Tibial nerve (tissue), 4 donors: Measurements from ENCODE around the gene TMEM169. TPM values are rescaled to one million over a fixed set of nuclear protein-coding genes. Genes with fewer than 3 reads are reported as not detected.

Experiments
- DNase-seq, 2 donors: peaks; one replicate each; pipeline ENCODE4 v3.0.0-alpha.2; 2019; ENCODE audit warnings: low spot score in 2 of 2
- H3K27ac ChIP-seq, 4 donors: fragments of 200-600 bp; sonication (generic) in 3 of 4; one replicate each; pipeline ENCODE4 v1.5.1; 2017 to 2019; ENCODE audit warnings: mild to moderate bottlenecking in 1 of 4
- H3K27me3 ChIP-seq, 2 donors: fragments of 200-600 bp; sonication (generic) in 1 of 2; one replicate each; pipeline versions ENCODE4 v1.5.1 to v1.6.0; 2017 to 2019
- H3K36me3 ChIP-seq, 3 donors: fragments of 200-600 bp; sonication (generic); one replicate each; pipeline ENCODE4 v1.5.1; 2018 to 2019
- H3K4me1 ChIP-seq, 4 donors: fragments of 200-600 bp; sonication (generic) in 3 of 4; one replicate each; pipeline ENCODE4 v1.5.1; 2017 to 2019
- H3K4me3 ChIP-seq, 4 donors: fragments of 200-600 bp; sonication (generic) in 3 of 4; one replicate each; pipeline ENCODE4 v1.5.1; 2017 to 2019; ENCODE audit warnings: mild to moderate bottlenecking in 1 of 4, moderate library complexity in 1 of 4
- H3K9me3 ChIP-seq, 4 donors: fragments of 200-600 bp; sonication (generic) in 3 of 4; one replicate each; pipeline ENCODE4 v1.5.1; 2017 to 2019
- CTCF ChIP-seq, 5 experiments: fragments of 200-600 bp in 3 of 5; fragments of 450-650 bp in 2 of 5; sonication (generic) in 3 of 5; IDR thresholded peaks; one replicate each; pipeline ENCODE4 v1.5.1; 2016 to 2019; ENCODE audit warnings: antibody characterized with exemption in 5 of 5, mild to moderate bottlenecking in 3 of 5, moderate library complexity in 2 of 5
- EP300 ChIP-seq, 2 donors: sonication (generic); formaldehyde crosslinking; IDR thresholded peaks; one replicate each; pipeline ENCODE4 v1.6.1; 2017; ENCODE audit warnings: antibody characterized with exemption in 2 of 2, mild to moderate bottlenecking in 1 of 2
- POLR2A ChIP-seq, 2 donors: fragments of 450-650 bp; IDR thresholded peaks; one replicate each; pipeline ENCODE4 v1.6.1; 2017; ENCODE audit warnings: antibody characterized with exemption in 2 of 2, mild to moderate bottlenecking in 2 of 2, moderate library complexity in 2 of 2
- WGBS, 2 donors: methylation state at CpG; one replicate each; pipeline ENCODE4 v1.1.5; 2018; 5-methylcytosine and 5-hydroxymethylcytosine counted together
- total RNA-seq, 4 donors: library from RNA; depleted of rRNA; stranded (reverse); fragments of >200 nt; gene quantifications; one replicate each; pipeline ENCODE4 v1.1.0, GENCODE V29; 2016

Gene TMEM169
- total RNA-seq, 4 donors from 2014 or later: 0.59 to 2.8 (median 1.7) TPM

DNA sequence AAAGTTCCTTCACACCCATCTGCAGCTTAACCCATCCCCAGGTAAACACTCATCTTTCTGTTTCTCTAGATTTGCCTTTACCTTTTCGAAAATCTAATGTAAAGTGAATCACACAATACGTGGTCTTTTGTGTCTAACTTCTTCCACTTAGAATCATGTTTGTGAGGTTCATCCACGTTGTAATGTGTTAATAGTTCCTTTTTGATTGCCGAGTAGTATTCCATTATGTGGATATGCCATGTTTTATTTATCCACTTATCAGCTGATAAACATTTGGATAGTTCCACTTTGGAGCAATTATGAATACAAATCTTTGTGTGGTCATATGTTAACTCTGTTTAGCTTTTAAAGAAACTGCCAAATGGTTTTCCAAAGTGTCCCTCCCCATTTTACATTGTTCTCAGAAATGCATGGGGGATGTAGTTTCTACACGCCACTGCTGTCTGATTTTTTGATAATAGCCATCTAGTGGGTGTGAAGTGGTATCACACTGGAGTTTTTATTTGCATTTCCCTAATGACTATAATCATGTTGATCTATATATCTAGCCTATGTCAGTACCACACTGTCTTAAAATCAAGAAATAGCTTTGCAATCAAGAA, 22.4 kb upstream of the TMEM169 start:
- H3K9me3 ChIP-seq: no peaks in the 10 kb centered on the region
- no peaks in the 10 kb centered on the region for H3K27me3 ChIP-seq
- no peak for TF ChIP-seq EP300 (IDR thresholded peaks at IDR 0.05)
- no peak for TF ChIP-seq POLR2A (IDR thresholded peaks at IDR 0.05)
- TF ChIP-seq CTCF (IDR thresholded peaks at IDR 0.05): no peak
- H3K4me1 ChIP-seq: peaks cover 0 to 6% (median 2%) of the 10 kb centered on the region in 4 donors
- 93 to 94% methylated on average over 5 of the region's 5 CpGs for WGBS, 2 donors
- no peak for DNase-seq
- peaks cover 0 to 27% (median 4%) of the 10 kb centered on the region in 3 donors for H3K36me3 ChIP-seq
- H3K4me3 ChIP-seq: no peak overlapping the region
- no peak overlapping the region for H3K27ac ChIP-seq

GRCh38 chr2:216064014-216064630, 17.6 kb upstream of the TMEM169 start:
- H3K4me1 ChIP-seq: no peaks in the 10 kb centered on the region
- no peaks in the 10 kb centered on the region for H3K27me3 ChIP-seq
- peaks cover 0 to 40% (median 4%) of the 10 kb centered on the region in 3 donors for H3K36me3 ChIP-seq
- DNase-seq: no peak
- H3K27ac ChIP-seq: no peak overlapping the region
- H3K4me3 ChIP-seq: no peak overlapping the region
- 86 to 93% methylated on average over 2 of the region's 2 CpGs for WGBS, 2 donors
- TF ChIP-seq CTCF (IDR thresholded peaks at IDR 0.05) (no peak), POLR2A (IDR thresholded peaks at IDR 0.05) (no peak), EP300 (IDR thresholded peaks at IDR 0.05) (no peak)
- no peaks in the 10 kb centered on the region for H3K9me3 ChIP-seq

- no peaks in the 10 kb centered on the region for H3K4me1 ChIP-seq
- no peak for DNase-seq
- TF ChIP-seq POLR2A (IDR thresholded peaks at IDR 0.05): no peak
- TF ChIP-seq CTCF (IDR thresholded peaks at IDR 0.05): no peak
- TF ChIP-seq EP300 (IDR thresholded peaks at IDR 0.05): no peak
- H3K27me3 ChIP-seq: no peaks in the 10 kb centered on the region
- WGBS, 2 donors: 67 to 74% methylated on average over 1 of the region's 1 CpG
- H3K4me3 ChIP-seq: no peak overlapping the region
- peaks cover 0 to 35% (median 4%) of the 10 kb centered on the region in 3 donors for H3K36me3 ChIP-seq
- no peak overlapping the region for H3K27ac ChIP-seq
- H3K9me3 ChIP-seq: no peaks in the 10 kb centered on the region
Measured at GRCh38 chr2:216064665-216065064, 17.1 kb upstream of the TMEM169 start.

DNA sequence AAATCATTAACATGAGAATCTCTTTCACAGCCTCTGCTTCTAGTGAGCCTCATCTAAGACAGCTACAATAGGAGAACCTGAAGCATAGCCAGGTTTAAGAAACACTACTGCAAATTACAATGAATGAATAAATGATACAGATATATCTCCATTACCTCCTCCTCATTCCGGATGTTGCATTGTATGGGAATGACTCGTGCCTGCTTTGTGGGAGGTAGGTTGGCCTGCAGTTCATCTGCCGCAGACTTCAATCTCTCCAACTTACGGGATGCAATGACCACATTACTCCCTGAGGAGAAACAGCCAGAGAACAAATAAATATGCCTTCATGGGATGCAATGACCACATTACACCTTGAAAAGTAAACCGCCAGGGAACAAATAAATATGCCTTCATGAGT, 15.5 kb upstream of the TMEM169 start:
- Histone ChIP-seq H3K27ac (no peak overlapping the region), H3K36me3 (peaks cover 0 to 30% (median 4%) of the 10 kb centered on the region in 3 donors), H3K9me3 (no peaks in the 10 kb centered on the region), H3K4me1 (no peaks in the 10 kb centered on the region), H3K4me3 (no peak overlapping the region), H3K27me3 (no peaks in the 10 kb centered on the region)
- TF ChIP-seq EP300 (IDR thresholded peaks at IDR 0.05) (no peak), CTCF (IDR thresholded peaks at IDR 0.05) (no peak), POLR2A (IDR thresholded peaks at IDR 0.05) (no peak)
- WGBS, 2 donors: 72 to 74% methylated on average over 5 of the region's 5 CpGs
- no peak for DNase-seq

- Histone ChIP-seq H3K9me3 (no peaks in the 10 kb centered on the region), H3K27ac (no peak overlapping the region), H3K36me3 (peaks cover 0 to 20% (median 0%) of the 10 kb centered on the region in 3 donors), H3K27me3 (no peaks in the 10 kb centered on the region), H3K4me3 (no peak overlapping the region), H3K4me1 (no peaks in the 10 kb centered on the region)
- TF ChIP-seq POLR2A (IDR thresholded peaks at IDR 0.05) (no peak), EP300 (IDR thresholded peaks at IDR 0.05) (no peak), CTCF (IDR thresholded peaks at IDR 0.05) (no peak)
- no peak for DNase-seq
- whole genome bisulfite sequencing, 2 donors: 75 to 84% methylated on average over 2 of the region's 2 CpGs
Measured at GRCh38 chr2:216069028-216069427, 12.7 kb upstream of the TMEM169 start.
